ENCODE measurements around the gene STAMBP. TPM values are rescaled to one million over a fixed set of nuclear protein-coding genes. Genes with fewer than 3 reads are reported as not detected.

STAMBP gene
- total RNA-seq, 5 donors from 2014 or later (not counting 1 experiment from before 2014, with no cell fraction given): 21.6 to 32.5 (median 28.9) TPM

DNA sequence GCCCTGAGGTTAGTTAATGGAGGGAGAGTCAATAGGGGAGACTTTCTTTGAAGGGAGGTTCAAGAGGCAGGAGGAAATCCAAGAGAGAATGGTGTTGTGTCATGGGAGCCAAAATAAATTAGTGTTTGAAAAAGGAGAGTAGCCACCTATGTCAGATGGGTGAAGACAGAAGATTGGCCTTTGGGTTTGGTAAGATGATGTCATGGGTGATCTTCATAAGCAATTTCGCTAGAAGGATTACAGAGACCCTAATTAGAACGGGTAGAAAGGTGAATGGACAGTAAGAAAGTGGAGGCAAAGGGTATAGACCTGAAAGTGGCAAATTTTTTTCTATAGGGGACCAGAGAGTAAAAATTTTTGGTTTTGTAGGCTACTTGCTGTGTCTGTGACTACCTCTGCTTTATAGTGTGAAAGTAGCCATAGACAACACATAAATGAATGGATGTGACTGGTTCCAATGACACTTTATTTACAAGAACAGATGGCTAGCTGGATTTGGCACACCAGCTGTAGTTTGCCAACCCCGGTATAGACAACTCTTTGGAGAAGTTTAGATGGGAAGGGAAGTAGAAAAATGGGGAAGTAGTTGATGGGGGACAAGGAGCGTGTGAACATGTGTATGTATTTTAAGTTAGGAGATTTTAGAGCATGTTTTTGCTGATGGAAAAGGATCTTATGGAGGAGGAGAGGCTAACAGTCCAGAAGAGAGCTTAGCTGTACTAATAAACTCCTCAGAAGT is 9.3 kb downstream of the STAMBP start:
- H3K36me3 Mint-ChIP-seq: peaks cover 13% of the 10 kb centered on the region
- ChIA-PET POLR2A (no interaction called here), CTCF (interaction anchor here in 1 of 2 donors (0.6 to 3.7 kb wide), 3 partner anchors 10 to 195 kb away, joined by 3 to 15 read pairs (median 5); partner anchors contain the start of gene STAMBP)
- H3K9me3 ChIP-seq: no peaks in the 10 kb centered on the region
- no peak overlapping the region for H3K4me3 Mint-ChIP-seq
- H3K27me3 ChIP-seq (replicated peaks in 1 of 2; ENCODE audit: control insufficient read depth in 2 of 2, extremely low read depth in 1 of 2, insufficient read depth in 2 of 2, low read length in 1 of 2): no peaks in the 10 kb centered on the region
- no peaks in the 10 kb centered on the region for H3K27me3 Mint-ChIP-seq
- no peak overlapping the region for H3K4me3 ChIP-seq (ENCODE audit: control insufficient read depth in 1 of 2, extremely low read depth in 1 of 2, low read length in 1 of 2)
- peaks cover 16 to 32% (median 22%) of the 10 kb centered on the region in 3 donors for H3K4me1 Mint-ChIP-seq
- H3K27ac Mint-ChIP-seq: peak overlapping the region in 1 of 2 donors; percentile 29
- H3K4me1 ChIP-seq (ENCODE audit: control insufficient read depth in 1 of 2, extremely low read depth in 1 of 2, insufficient read depth in 2 of 2, low read length in 2 of 2): no peaks in the 10 kb centered on the region
- H3K36me3 ChIP-seq (ENCODE audit: control insufficient read depth in 2 of 2, extremely low read depth in 1 of 2, insufficient read depth in 1 of 2, low read length in 1 of 2): peaks cover 6 to 34% of the 10 kb centered on the region in 2 donors
- WGBS (ENCODE audit: insufficient coverage): 80% methylated on average over 3 of the region's 4 CpGs
- DNase-seq: no peak
- H3K27ac ChIP-seq (ENCODE audit: low read length): no peak overlapping the region
- no peak for ATAC-seq (replicated peaks in 1 of 4)
- no peaks in the 10 kb centered on the region for H3K9me3 Mint-ChIP-seq

DNA sequence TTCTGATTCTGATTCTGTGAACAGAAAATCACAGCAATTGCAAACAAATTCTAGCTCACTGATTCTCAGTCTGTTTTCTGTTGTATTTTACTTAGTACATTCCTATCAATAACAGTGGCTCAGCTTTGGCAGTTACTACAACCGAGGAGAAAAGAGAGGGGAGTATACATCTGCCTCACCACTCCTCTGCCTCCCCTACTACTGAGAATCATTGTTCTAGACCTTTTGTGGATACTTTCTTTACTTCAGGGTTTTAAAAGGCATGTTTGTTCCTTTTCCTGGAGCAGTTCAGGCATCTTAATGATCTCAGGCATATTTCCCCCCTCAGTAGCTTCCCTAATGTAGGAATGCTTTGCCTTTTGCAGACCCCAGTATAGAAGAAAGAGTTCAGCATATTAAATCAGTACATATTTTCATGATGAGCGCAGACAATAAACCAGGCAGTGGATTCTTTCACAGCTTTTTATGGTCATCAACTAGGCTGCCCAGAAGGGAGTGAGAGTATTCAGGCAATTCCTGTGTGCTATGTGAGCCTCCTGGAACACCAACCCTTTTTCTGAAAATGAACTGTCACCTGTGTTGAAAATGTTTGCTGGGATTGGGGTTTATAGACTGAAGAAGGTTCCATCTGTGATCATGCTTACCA is 10.3 kb downstream of the STAMBP start:
- Histone ChIP-seq H3K27me3 (replicated peaks in 1 of 2; ENCODE audit: control insufficient read depth in 2 of 2, extremely low read depth in 1 of 2, insufficient read depth in 2 of 2, low read length in 1 of 2) (no peaks in the 10 kb centered on the region), H3K9me3 (no peaks in the 10 kb centered on the region), H3K27ac (ENCODE audit: low read length) (no peak overlapping the region), H3K36me3 (ENCODE audit: control insufficient read depth in 2 of 2, extremely low read depth in 1 of 2, insufficient read depth in 1 of 2, low read length in 1 of 2) (peaks cover 6 to 33% of the 10 kb centered on the region in 2 donors), H3K4me1 (ENCODE audit: control insufficient read depth in 1 of 2, extremely low read depth in 1 of 2, insufficient read depth in 2 of 2, low read length in 2 of 2) (no peaks in the 10 kb centered on the region), H3K4me3 (ENCODE audit: control insufficient read depth in 1 of 2, extremely low read depth in 1 of 2, low read length in 1 of 2) (no peak overlapping the region)
- ATAC-seq (replicated peaks in 1 of 4) (no peak), DNase-seq (no peak)
- ChIA-PET POLR2A (interaction anchor here (0.6 to 0.7 kb wide), 3 partner anchors 22 to 153 kb away, joined by 3 to 6 read pairs (median 3); no protein-coding TSS in a partner anchor), CTCF (interaction anchor here in 1 of 2 donors (1.1 to 3.7 kb wide), 2 partner anchors 11 to 15 kb away, joined by 3 to 15 read pairs; partner anchors contain the start of gene STAMBP)
- H3K27ac Mint-ChIP-seq: no peak overlapping the region
- no peaks in the 10 kb centered on the region for H3K9me3 Mint-ChIP-seq
- H3K27me3 Mint-ChIP-seq: no peaks in the 10 kb centered on the region
- WGBS (ENCODE audit: insufficient coverage): no CpG with 5 or more reads among the region's 2 CpGs
- peaks cover 15% of the 10 kb centered on the region for H3K36me3 Mint-ChIP-seq
- no peak overlapping the region for H3K4me3 Mint-ChIP-seq
- peaks cover 16 to 30% (median 22%) of the 10 kb centered on the region in 3 donors for H3K4me1 Mint-ChIP-seq

DNA sequence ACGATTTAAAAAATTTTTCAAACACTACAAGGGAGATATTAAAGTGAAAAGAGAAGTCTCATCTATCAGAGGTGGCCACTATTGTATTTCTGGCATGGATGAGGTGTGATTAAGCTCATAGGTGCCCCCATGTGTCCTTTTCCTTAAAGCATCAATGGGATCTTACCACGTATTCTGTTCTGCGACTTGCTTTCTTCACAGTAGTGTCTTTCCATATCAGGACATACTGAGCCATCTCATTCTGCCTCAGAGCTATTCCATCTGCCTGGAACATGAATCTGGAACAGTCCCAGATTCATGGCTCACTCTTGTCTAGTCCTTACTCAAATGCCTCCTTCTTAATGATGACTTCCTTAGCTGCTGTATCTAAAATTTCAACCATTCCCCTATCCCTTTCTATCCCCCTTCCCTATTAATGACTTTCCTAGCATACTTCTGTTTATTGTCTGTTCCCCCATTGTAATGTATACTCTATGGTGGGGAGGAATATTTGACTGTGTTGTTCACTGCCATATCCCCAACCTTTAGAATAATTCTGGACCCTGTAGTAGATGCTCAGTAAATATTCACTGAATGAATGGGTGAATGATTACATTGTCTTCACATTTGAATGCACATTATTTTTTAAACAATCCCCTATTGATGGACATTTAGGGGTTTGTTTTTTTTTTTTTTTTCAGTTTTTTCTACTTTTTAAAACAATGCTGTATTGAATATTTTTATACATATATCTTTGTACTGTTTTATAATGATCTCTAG is 11.1 kb downstream of the STAMBP start:
- H3K27me3 ChIP-seq (replicated peaks in 1 of 2; ENCODE audit: control insufficient read depth in 2 of 2, extremely low read depth in 1 of 2, insufficient read depth in 2 of 2, low read length in 1 of 2): no peaks in the 10 kb centered on the region
- H3K36me3 Mint-ChIP-seq: peaks cover 19% of the 10 kb centered on the region
- H3K4me3 ChIP-seq (ENCODE audit: control insufficient read depth in 1 of 2, extremely low read depth in 1 of 2, low read length in 1 of 2): no peak overlapping the region
- DNase-seq (peak in 1 of 35 experiments; percentile 8), ATAC-seq (replicated peaks in 1 of 4) (no peak)
- ChIA-PET POLR2A (no interaction called here), CTCF (interaction anchor here in 1 of 2 donors (1.2 to 3.7 kb wide), 2 partner anchors 12 to 16 kb away, joined by 3 to 15 read pairs; partner anchors contain the start of gene STAMBP)
- no peak overlapping the region for H3K27ac Mint-ChIP-seq
- H3K27me3 Mint-ChIP-seq: no peaks in the 10 kb centered on the region
- 100% methylated on average over 2 of the region's 3 CpGs for WGBS (ENCODE audit: insufficient coverage)
- no peak overlapping the region for H3K27ac ChIP-seq (ENCODE audit: low read length)
- H3K4me3 Mint-ChIP-seq: no peak overlapping the region
- H3K9me3 Mint-ChIP-seq: no peaks in the 10 kb centered on the region
- H3K36me3 ChIP-seq (ENCODE audit: control insufficient read depth in 2 of 2, extremely low read depth in 1 of 2, insufficient read depth in 1 of 2, low read length in 1 of 2): peaks cover 6 to 36% of the 10 kb centered on the region in 2 donors
- H3K9me3 ChIP-seq: no peaks in the 10 kb centered on the region
- H3K4me1 Mint-ChIP-seq: peaks cover 12 to 28% (median 22%) of the 10 kb centered on the region in 3 donors
- H3K4me1 ChIP-seq (ENCODE audit: control insufficient read depth in 1 of 2, extremely low read depth in 1 of 2, insufficient read depth in 2 of 2, low read length in 2 of 2): no peaks in the 10 kb centered on the region

DNA sequence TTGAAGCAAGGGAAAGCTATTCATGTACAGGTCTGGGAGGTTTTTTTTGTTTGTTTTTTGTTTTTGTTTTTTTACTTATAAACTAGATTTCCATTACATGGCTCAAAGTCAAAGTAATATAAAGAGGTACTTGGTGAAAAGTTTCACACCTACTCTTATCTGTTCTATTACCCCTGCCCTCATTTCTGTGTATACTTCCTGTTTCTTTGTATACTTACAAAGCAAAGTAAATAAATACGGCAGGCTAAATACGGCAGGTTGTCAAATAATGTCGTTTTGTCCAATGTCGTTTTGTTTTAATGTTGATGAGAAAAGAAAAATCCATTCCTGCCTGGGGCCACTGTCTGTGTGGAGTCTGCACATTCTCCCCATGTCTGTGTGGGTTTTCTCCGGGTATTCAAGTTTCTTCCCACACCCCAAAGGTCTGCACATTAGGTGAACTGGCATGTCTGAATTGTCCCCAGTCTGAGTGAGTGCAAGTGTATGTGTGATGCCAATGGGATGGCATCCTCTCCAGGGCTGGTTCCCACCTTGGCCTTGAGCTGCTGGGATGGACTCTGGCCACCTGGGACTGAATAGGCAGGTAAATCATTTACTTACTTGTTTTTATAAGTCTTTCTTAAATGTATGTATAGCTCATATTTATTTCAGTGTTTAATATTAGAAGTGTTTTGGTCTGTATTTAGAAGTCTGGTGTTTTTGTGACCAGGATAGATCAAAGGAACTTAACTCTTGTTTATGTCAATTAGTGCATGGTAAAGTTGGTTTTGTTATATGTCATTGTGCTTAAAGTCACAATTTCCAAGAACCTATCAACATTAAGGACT is 13.4 kb downstream of the STAMBP start:
- Mint-ChIP-seq H3K36me3 (peaks cover 27% of the 10 kb centered on the region), H3K4me3 (no peak overlapping the region), H3K9me3 (no peaks in the 10 kb centered on the region), H3K27me3 (no peaks in the 10 kb centered on the region), H3K27ac (no peak overlapping the region), H3K4me1 (peaks cover 9 to 26% (median 16%) of the 10 kb centered on the region in 3 donors)
- DNase-seq (no peak), ATAC-seq (replicated peaks in 1 of 4) (no peak)
- Histone ChIP-seq H3K9me3 (no peaks in the 10 kb centered on the region), H3K36me3 (ENCODE audit: control insufficient read depth in 2 of 2, extremely low read depth in 1 of 2, insufficient read depth in 1 of 2, low read length in 1 of 2) (peaks cover 9 to 48% of the 10 kb centered on the region in 2 donors), H3K4me1 (ENCODE audit: control insufficient read depth in 1 of 2, extremely low read depth in 1 of 2, insufficient read depth in 2 of 2, low read length in 2 of 2) (no peaks in the 10 kb centered on the region), H3K27ac (ENCODE audit: low read length) (no peak overlapping the region), H3K27me3 (replicated peaks in 1 of 2; ENCODE audit: control insufficient read depth in 2 of 2, extremely low read depth in 1 of 2, insufficient read depth in 2 of 2, low read length in 1 of 2) (no peaks in the 10 kb centered on the region), H3K4me3 (ENCODE audit: control insufficient read depth in 1 of 2, extremely low read depth in 1 of 2, low read length in 1 of 2) (no peak overlapping the region)
- CTCF ChIA-PET: interaction anchor here in 1 of 2 donors (1.0 kb wide), 1 partner anchor 14 kb away, joined by 3 read pairs; the partner anchor contains the start of gene STAMBP
- no CpG with 5 or more reads among the region's 5 CpGs for WGBS (ENCODE audit: insufficient coverage)
- POLR2A ChIA-PET: interaction anchor here (0.6 kb wide), 2 partner anchors 146 to 549 kb away, joined by 3 to 8 read pairs; no protein-coding TSS in a partner anchor

DNA sequence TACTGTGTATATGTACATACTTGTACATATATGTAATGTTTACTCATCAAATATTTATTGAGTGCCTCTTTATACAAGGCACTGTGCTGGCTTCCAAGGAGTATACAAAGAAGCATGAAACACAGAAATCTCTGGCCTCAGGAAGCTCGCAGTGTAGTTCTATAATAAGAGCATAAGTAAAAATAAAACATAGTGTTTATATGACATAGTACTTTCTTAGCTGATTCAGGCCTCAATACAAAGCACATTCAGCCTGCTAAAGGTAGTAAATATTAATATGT is 13.9 kb downstream of the STAMBP start:
- POLR2A ChIA-PET: interaction anchor here in 1 of 2 donors (0.6 kb wide), 1 partner anchor 381 kb away, joined by 3 read pairs; no protein-coding TSS in a partner anchor
- Histone ChIP-seq H3K36me3 (ENCODE audit: control insufficient read depth in 2 of 2, extremely low read depth in 1 of 2, insufficient read depth in 1 of 2, low read length in 1 of 2) (peaks cover 9 to 53% of the 10 kb centered on the region in 2 donors), H3K4me3 (ENCODE audit: control insufficient read depth in 1 of 2, extremely low read depth in 1 of 2, low read length in 1 of 2) (no peak overlapping the region), H3K27ac (ENCODE audit: low read length) (no peak overlapping the region), H3K9me3 (no peaks in the 10 kb centered on the region), H3K27me3 (replicated peaks in 1 of 2; ENCODE audit: control insufficient read depth in 2 of 2, extremely low read depth in 1 of 2, insufficient read depth in 2 of 2, low read length in 1 of 2) (no peaks in the 10 kb centered on the region), H3K4me1 (ENCODE audit: control insufficient read depth in 1 of 2, extremely low read depth in 1 of 2, insufficient read depth in 2 of 2, low read length in 2 of 2) (no peaks in the 10 kb centered on the region)
- no peak overlapping the region for H3K4me3 Mint-ChIP-seq
- H3K4me1 Mint-ChIP-seq: peaks cover 9 to 24% (median 15%) of the 10 kb centered on the region in 3 donors
- DNase-seq (no peak), ATAC-seq (replicated peaks in 1 of 4) (no peak)
- no peaks in the 10 kb centered on the region for H3K27me3 Mint-ChIP-seq
- CTCF ChIA-PET: interaction anchor here in 1 of 2 donors (1.0 kb wide), 1 partner anchor 14 kb away, joined by 3 read pairs; the partner anchor contains the start of gene STAMBP
- no CpG with 5 or more reads among the region's 1 CpG for WGBS (ENCODE audit: insufficient coverage)
- H3K27ac Mint-ChIP-seq: no peak overlapping the region
- H3K9me3 Mint-ChIP-seq: no peaks in the 10 kb centered on the region
- peaks cover 30% of the 10 kb centered on the region for H3K36me3 Mint-ChIP-seq

Measured in T-cell (primary cell).